IMR-90 (cell line): ENCODE results near the gene DEK. TPM values are rescaled to one million over a fixed set of nuclear protein-coding genes. Genes with fewer than 3 reads are reported as not detected.
A peak's percentile ranks its signal among the peaks of the same experiment; 100 is the strongest.

Experiments
- ATAC-seq: fragments of 200-7000 bp; cut with Tn5 transposase; 2 replicates; pipeline ENCODE4 v1.9.1; 2020; ENCODE audit warnings: low read depth, mild to moderate bottlenecking, moderate library complexity
- BruUV-seq: library from RNA; stranded (reverse); fragments of 400-500 nt; replicated peaks from 2 replicates; lab custom pipeline; 2021; lab: Mats Ljungman, UMichigan
- CTCF ChIA-PET: fragments of 300-600 bp; formaldehyde crosslinking; extraction: SDS; loops from one replicate; lab custom pipeline; 2021; ENCODE audit warnings: antibody characterized with exemption; lab: Yijun Ruan, JAX
- POLR2A ChIA-PET: fragments of 300-600 bp; sonication (Branson Sonifier 250); formaldehyde crosslinking; loops from one replicate; lab custom pipeline; 2022; ENCODE audit warnings: antibody characterized with exemption; ENCODE audit not compliant: unreplicated experiment; lab: Charles Lee
- DNase-seq: peaks from one replicate; pipeline ENCODE4 v3.0.0; 2013
- H2AFZ ChIP-seq: replicated peaks from 2 replicates; pipeline ENCODE3; 2013; ENCODE audit warnings: low read length, mild to moderate bottlenecking; ENCODE audit not compliant: poor library complexity
- H2AK5ac ChIP-seq: 2 replicates; pipeline ENCODE4 v1.6.1; 2013; ENCODE audit warnings: low read depth, low read length, inconsistent platforms
- H2AK9ac ChIP-seq: replicated peaks from 2 replicates; pipeline ENCODE3; 2013; ENCODE audit warnings: mild to moderate bottlenecking, low read depth, low read length, moderate library complexity; ENCODE audit not compliant: poor library complexity
- H2BK120ac ChIP-seq: 2 replicates; pipeline ENCODE4 v1.6.1; 2013; ENCODE audit warnings: low read depth, low read length, inconsistent platforms
- H2BK15ac ChIP-seq: 3 replicates; pipeline ENCODE4 v1.6.1; 2013; ENCODE audit warnings: low read depth, low read length, inconsistent platforms
- H2BK20ac ChIP-seq: 2 replicates; pipeline ENCODE4 v1.6.1; 2013; ENCODE audit warnings: low read depth, mild to moderate bottlenecking, inconsistent platforms, low read length, moderate library complexity
- H2BK5ac ChIP-seq: 2 replicates; pipeline ENCODE4 v1.6.1; 2013; ENCODE audit warnings: mild to moderate bottlenecking, low read depth, low read length, inconsistent platforms; ENCODE audit not compliant: poor library complexity, severe bottlenecking
- H3K14ac ChIP-seq: replicated peaks from 2 replicates; pipeline ENCODE4 v1.6.1; 2013; ENCODE audit warnings: low read depth, low read length, inconsistent platforms
- H3K18ac ChIP-seq: 2 replicates; pipeline ENCODE4 v1.6.1; 2013; ENCODE audit warnings: low read depth, low read length, control low read depth
- H3K23ac ChIP-seq: 2 replicates; pipeline ENCODE4 v1.6.1; 2013; ENCODE audit warnings: low read depth, low read length, inconsistent platforms
- H3K27ac ChIP-seq: 2 replicates; pipeline ENCODE4 v1.5.1; 2013; ENCODE audit warnings: mild to moderate bottlenecking, control low read depth, low read length; ENCODE audit not compliant: insufficient read depth
- H3K27me3 ChIP-seq: 2 replicates; pipeline ENCODE4 v1.6.1; 2013; ENCODE audit warnings: low read length; ENCODE audit not compliant: control insufficient read depth, insufficient read depth
- H3K36me3 ChIP-seq: 2 replicates; pipeline ENCODE4 v1.6.1; 2013; ENCODE audit warnings: low read length, mixed read lengths; ENCODE audit not compliant: control insufficient read depth, insufficient read depth
- H3K4ac ChIP-seq: 2 replicates; pipeline ENCODE4 v1.6.1; 2013; ENCODE audit warnings: low read depth, low read length, inconsistent platforms
- H3K4me1 ChIP-seq: 2 replicates; pipeline ENCODE4 v1.6.1; 2013; ENCODE audit warnings: low read length, mixed read lengths; ENCODE audit not compliant: control insufficient read depth, insufficient read depth
- H3K4me2 ChIP-seq: 2 replicates; pipeline ENCODE4 v1.6.1; 2013; ENCODE audit warnings: low read depth, mild to moderate bottlenecking, control low read depth, low read length, moderate library complexity
- H3K4me3 ChIP-seq: 2 replicates; pipeline ENCODE4 v1.5.1; 2013; ENCODE audit warnings: low read depth, mild to moderate bottlenecking, control low read depth, low read length, moderate library complexity; ENCODE audit not compliant: insufficient read depth
- H3K56ac ChIP-seq: 2 replicates; pipeline ENCODE4 v1.6.1; 2013; ENCODE audit warnings: low read length, inconsistent platforms; ENCODE audit not compliant: insufficient read depth; ENCODE audit errors: extremely low read depth
- H3K79me1 ChIP-seq, 2 experiments: 2 replicates each; pipeline ENCODE4 v1.6.1; 2013; ENCODE audit warnings: low read length in 2 of 2, inconsistent platforms in 1 of 2, low read depth in 1 of 2
- H3K9ac ChIP-seq: 2 replicates; pipeline ENCODE4 v1.6.1; 2013; ENCODE audit warnings: low read depth, low read length, control low read depth
- H3K9me1 ChIP-seq: 2 replicates; pipeline ENCODE4 v1.6.1; 2013; ENCODE audit warnings: low read length, inconsistent platforms; ENCODE audit not compliant: insufficient read depth
- H3K9me3 ChIP-seq: 2 replicates; pipeline ENCODE4 v1.6.1; 2013; ENCODE audit warnings: low read length; ENCODE audit not compliant: control insufficient read depth, insufficient read depth
- H4K20me1 ChIP-seq: 2 replicates; pipeline ENCODE4 v1.6.1; 2013; ENCODE audit warnings: low read length, inconsistent platforms; ENCODE audit not compliant: insufficient read depth
- H4K5ac ChIP-seq: 2 replicates; pipeline ENCODE4 v1.6.1; 2013; ENCODE audit warnings: mild to moderate bottlenecking, low read depth, low read length, control low read depth
- H4K8ac ChIP-seq, 2 experiments: 2 replicates each; pipeline ENCODE4 v1.6.1; 2013; ENCODE audit warnings: low read depth in 2 of 2, low read length in 2 of 2, control low read depth in 1 of 2, inconsistent platforms in 1 of 2
- H4K91ac ChIP-seq: 2 replicates; pipeline ENCODE4 v1.6.1; 2013; ENCODE audit warnings: low read depth, low read length, inconsistent platforms; ENCODE audit not compliant: insufficient read depth
- BHLHE40 ChIP-seq: fragments of 150-350 bp; IDR thresholded peaks from 2 replicates; pipeline ENCODE4 v1.6.1; 2016; ENCODE audit warnings: mild to moderate bottlenecking, low read depth, low read length
- CEBPB ChIP-seq: IDR thresholded peaks from 2 replicates; pipeline ENCODE4 v1.6.1; 2012; ENCODE audit warnings: low read depth, low read length, improper control_type of control experiment
- FOS ChIP-seq: fragments of 150-350 bp; IDR thresholded peaks from 2 replicates; pipeline ENCODE4 v1.6.1; 2016; ENCODE audit warnings: low read depth, low read length
- NFE2L2 ChIP-seq: fragments of 150-350 bp; IDR thresholded peaks from 2 replicates; pipeline ENCODE4 v1.6.1; 2016; ENCODE audit warnings: low read depth, mild to moderate bottlenecking, low read length
- RCOR1 ChIP-seq: IDR thresholded peaks from 2 replicates; pipeline ENCODE4 v1.6.1; 2012; ENCODE audit warnings: mild to moderate bottlenecking, low read length, improper control_type of control experiment; ENCODE audit not compliant: insufficient replicate concordance
- RFX5 ChIP-seq: IDR thresholded peaks from 2 replicates; pipeline ENCODE4 v1.8.0; 2012; ENCODE audit warnings: low read depth, mild to moderate bottlenecking, low read length, moderate library complexity
- SMC3 ChIP-seq: fragments of 150-350 bp; IDR thresholded peaks from 2 replicates; pipeline ENCODE4 v1.6.1; 2016; ENCODE audit warnings: low read depth, mild to moderate bottlenecking, antibody characterized with exemption, low read length, moderate library complexity
- WGBS, 2 experiments: methylation state at CpG; one replicate each; pipeline versions ENCODE4 v1.1.5 to v1.1.7; 2013; ENCODE audit warnings: missing lambda C conversion rate in 2 of 2; ENCODE audit not compliant: insufficient read length in 1 of 2; ENCODE audit errors: extremely low coverage in 2 of 2; 5-methylcytosine and 5-hydroxymethylcytosine counted together
- dilution Hi-C: fragments of 300-500 bp; cut with HindIII; formaldehyde crosslinking; loops from one replicate; pipeline ENCODE4 v1.14.3; 2018; ENCODE audit warnings: low sequenced_read_pairs; ENCODE audit not compliant: unreplicated experiment
- in situ Hi-C: fragments of 300-500 bp; cut with MboI; formaldehyde crosslinking; loops from 3 replicates; pipeline ENCODE4 v1.14.3; 2019; ENCODE audit warnings: low sequenced_read_pairs, inconsistent platforms, mixed read lengths
- intact Hi-C: fragments of 100-400 bp; cut with micrococcal nuclease; formaldehyde crosslinking; loops from 2 replicates; pipeline ENCODE4 v1.10.0; 2022
- polyA plus RNA-seq, 3 experiments: library from polyadenylated mRNA; depleted of rRNA; stranded (reverse); fragments of >200 nt; gene quantifications; 2 replicates each; pipeline ENCODE4 v1.2.3, GENCODE V29; 2012; ENCODE audit warnings: low replicate concordance in 1 of 3
- total RNA-seq: library from RNA; depleted of rRNA; stranded (reverse); fragments of >200 nt; gene quantifications from 2 replicates; pipeline ENCODE4 v1.2.3, GENCODE V29; 2012
- TF ChIP-seq, protein P1 (sequence below): fragments of 150-350 bp; IDR thresholded peaks from 2 replicates; pipeline ENCODE4 v1.6.1; 2016; ENCODE audit warnings: low read depth, mild to moderate bottlenecking, low read length, moderate library complexity, borderline replicate concordance

Gene DEK
- total and polyA plus RNA-seq, 2 of the 4 experiments (the other 2 are of a cell fraction), result 33.5 to 37.1 TPM

DNA sequence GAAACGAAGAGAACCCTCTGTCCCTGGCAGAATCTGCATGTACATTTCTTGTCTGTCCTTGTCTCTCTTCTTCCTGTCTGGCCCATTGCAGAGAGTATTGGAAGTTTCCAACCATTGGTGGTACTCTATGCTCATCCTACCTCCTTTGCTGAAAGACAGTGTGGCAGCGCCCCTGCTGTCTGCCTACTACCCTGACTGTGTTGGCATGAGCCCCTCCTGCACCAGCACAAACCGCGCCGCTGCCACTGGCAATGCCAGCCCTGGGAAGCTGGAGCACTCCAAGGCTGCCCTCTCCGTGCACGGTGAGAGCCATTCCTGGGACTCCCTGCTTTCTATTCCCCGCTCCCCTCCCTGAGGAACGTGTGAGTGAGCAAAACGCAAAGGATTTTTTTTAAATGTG is 76.6 kb downstream of the DEK start:
- CTCF ChIA-PET, result no interaction called here
- no peak for ATAC-seq
- Histone ChIP-seq H2BK5ac (no peak overlapping the region), H2BK15ac (no peak overlapping the region), H4K20me1 (no peaks in the 10 kb centered on the region), H3K27me3 (no peaks in the 10 kb centered on the region), H3K36me3 (peaks cover 6% of the 10 kb centered on the region; the same call in 1 of the 2 replicates), H4K91ac (no peak overlapping the region), H3K18ac (no peak overlapping the region), H3K79me1 (no peaks in the 10 kb centered on the region), H3K9me1 (no peaks in the 10 kb centered on the region; the same call in 1 of the 2 replicates), H3K9me3 (no peaks in the 10 kb centered on the region), H2AK5ac (no peak overlapping the region), H2AFZ (no peak overlapping the region), H3K56ac (no peak overlapping the region), H3K4me3 (no peak overlapping the region), H3K23ac (no peak overlapping the region), H4K5ac (no peak overlapping the region), H4K8ac (no peak overlapping the region), H3K27ac (no peak overlapping the region), H2BK120ac (no peak overlapping the region), H2AK9ac (peak overlapping the region; percentile 42), H2BK20ac (no peak overlapping the region), H3K14ac (no peak overlapping the region), H3K4me2 (no peak overlapping the region), H3K4me1 (no peaks in the 10 kb centered on the region), H3K4ac (no peak overlapping the region), H3K9ac (no peak overlapping the region)
- TF ChIP-seq NFE2L2 (no peak), FOS (no peak), SMC3 (no peak), BHLHE40 (no peak), CEBPB (no peak), RCOR1 (no peak), RFX5 (no peak)
- TF ChIP-seq, protein P1, sequence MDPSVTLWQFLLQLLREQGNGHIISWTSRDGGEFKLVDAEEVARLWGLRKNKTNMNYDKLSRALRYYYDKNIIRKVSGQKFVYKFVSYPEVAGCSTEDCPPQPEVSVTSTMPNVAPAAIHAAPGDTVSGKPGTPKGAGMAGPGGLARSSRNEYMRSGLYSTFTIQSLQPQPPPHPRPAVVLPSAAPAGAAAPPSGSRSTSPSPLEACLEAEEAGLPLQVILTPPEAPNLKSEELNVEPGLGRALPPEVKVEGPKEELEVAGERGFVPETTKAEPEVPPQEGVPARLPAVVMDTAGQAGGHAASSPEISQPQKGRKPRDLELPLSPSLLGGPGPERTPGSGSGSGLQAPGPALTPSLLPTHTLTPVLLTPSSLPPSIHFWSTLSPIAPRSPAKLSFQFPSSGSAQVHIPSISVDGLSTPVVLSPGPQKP, result no peak
- in situ Hi-C loops, result no loop called here
- dilution Hi-C loops, result no loop called here
- no TSS peak for BruUV-seq
- intact Hi-C loops, result no loop called here
- DNase-seq, result no peak
- WGBS, 2 experiments, result 97% methylated on average over 5 of the region's 10 CpGs; no CpG with 5 or more reads in 1 of the 2 experiments
- POLR2A ChIA-PET, result no interaction called here
